Hepatocyte (in vitro differentiated cells): ENCODE results near the gene OGFOD2. TPM values are rescaled to one million over a fixed set of nuclear protein-coding genes. Genes with fewer than 3 reads are reported as not detected.

ENCODE experiments used
- DNase-seq: peaks from one replicate; pipeline ENCODE4 v3.0.0-alpha.2; 2016; ENCODE audit warnings: low spot score
- H2AFZ ChIP-seq: fragments of 200-600 bp; sonication (generic); 2 replicates; pipeline ENCODE4 v1.6.0; 2016; ENCODE audit warnings: antibody characterized with exemption, mild to moderate bottlenecking
- H3K27ac ChIP-seq: fragments of 200-600 bp; sonication (generic); 2 replicates; pipeline ENCODE4 v1.5.1; 2016; ENCODE audit warnings: mild to moderate bottlenecking
- H3K27me3 ChIP-seq: fragments of 200-600 bp; sonication (generic); 2 replicates; pipeline ENCODE4 v1.6.1; 2016
- H3K36me3 ChIP-seq: fragments of 200-600 bp; sonication (generic); replicated peaks from 2 replicates; pipeline ENCODE4 v1.5.1; 2016; ENCODE audit warnings: low read depth; ENCODE audit not compliant: insufficient read depth
- H3K4me1 ChIP-seq: fragments of 200-600 bp; sonication (generic); 2 replicates; pipeline ENCODE4 v1.5.1; 2016; ENCODE audit warnings: mild to moderate bottlenecking, moderate library complexity; ENCODE audit not compliant: insufficient read depth
- H3K4me2 ChIP-seq: fragments of 200-600 bp; sonication (generic); 2 replicates; pipeline ENCODE4 v1.6.0; 2016
- H3K4me3 ChIP-seq: fragments of 200-600 bp; sonication (generic); 2 replicates; pipeline ENCODE4 v1.5.1; 2016; ENCODE audit warnings: mild to moderate bottlenecking
- H3K79me2 ChIP-seq: fragments of 200-600 bp; sonication (generic); 2 replicates; pipeline ENCODE4 v1.6.0; 2017; ENCODE audit warnings: mild to moderate bottlenecking
- H3K9me2 ChIP-seq: fragments of 200-600 bp; sonication (generic); replicated peaks from 2 replicates; pipeline ENCODE4 v1.6.0; 2017; ENCODE audit warnings: mild to moderate bottlenecking; ENCODE audit not compliant: insufficient read depth
- H3K9me3 ChIP-seq: fragments of 200-600 bp; sonication (generic); 2 replicates; pipeline ENCODE4 v1.5.1; 2016; ENCODE audit warnings: low read depth, mild to moderate bottlenecking
- H4K20me1 ChIP-seq: fragments of 200-600 bp; sonication (generic); 2 replicates; pipeline ENCODE4 v1.6.0; 2016; ENCODE audit warnings: mild to moderate bottlenecking; ENCODE audit not compliant: insufficient read depth, poor library complexity, severe bottlenecking
- EZH2 ChIP-seq: fragments of 200-600 bp; sonication (generic); IDR thresholded peaks from 2 replicates; pipeline ENCODE4 v1.6.1; 2016; ENCODE audit warnings: antibody characterized with exemption, mild to moderate bottlenecking, borderline replicate concordance
- EZH2phosphoT487 ChIP-seq: fragments of 200-600 bp; sonication (generic); IDR thresholded peaks from one replicate; pipeline ENCODE4 v1.6.1; 2018; ENCODE audit warnings: antibody characterized with exemption, mild to moderate bottlenecking, low read depth, moderate library complexity; ENCODE audit not compliant: unreplicated experiment, severe bottlenecking
- WGBS: methylation state at CpG from one replicate; pipeline ENCODE4 v1.1.6; 2016; ENCODE audit warnings: low lambda C conversion rate; ENCODE audit errors: missing lambda C conversion rate; 5-methylcytosine and 5-hydroxymethylcytosine counted together
- polyA plus RNA-seq: library from polyadenylated mRNA; unstranded; fragments of >200 nt; fragmentation: Nextera tagmentation; extraction: Ambion mirVana; gene quantifications from 2 replicates; pipeline ENCODE4 v1.2.1, GENCODE V29; 2016
- total RNA-seq: library from RNA; depleted of rRNA; stranded (reverse); fragments of >200 nt; gene quantifications from 2 replicates; pipeline ENCODE4 v1.2.3, GENCODE V29; 2014
- TF ChIP-seq, protein P1 (sequence below): fragments of 200-600 bp; sonication (generic); IDR thresholded peaks from 2 replicates; pipeline ENCODE4 v1.5.1; 2016; ENCODE audit warnings: antibody characterized with exemption, mild to moderate bottlenecking; ENCODE audit not compliant: poor library complexity

OGFOD2 gene
- total RNA-seq (11.4 and 13.4 TPM in 2 replicates), polyA plus RNA-seq (23.9 and 26.5 TPM in 2 replicates)

DNA sequence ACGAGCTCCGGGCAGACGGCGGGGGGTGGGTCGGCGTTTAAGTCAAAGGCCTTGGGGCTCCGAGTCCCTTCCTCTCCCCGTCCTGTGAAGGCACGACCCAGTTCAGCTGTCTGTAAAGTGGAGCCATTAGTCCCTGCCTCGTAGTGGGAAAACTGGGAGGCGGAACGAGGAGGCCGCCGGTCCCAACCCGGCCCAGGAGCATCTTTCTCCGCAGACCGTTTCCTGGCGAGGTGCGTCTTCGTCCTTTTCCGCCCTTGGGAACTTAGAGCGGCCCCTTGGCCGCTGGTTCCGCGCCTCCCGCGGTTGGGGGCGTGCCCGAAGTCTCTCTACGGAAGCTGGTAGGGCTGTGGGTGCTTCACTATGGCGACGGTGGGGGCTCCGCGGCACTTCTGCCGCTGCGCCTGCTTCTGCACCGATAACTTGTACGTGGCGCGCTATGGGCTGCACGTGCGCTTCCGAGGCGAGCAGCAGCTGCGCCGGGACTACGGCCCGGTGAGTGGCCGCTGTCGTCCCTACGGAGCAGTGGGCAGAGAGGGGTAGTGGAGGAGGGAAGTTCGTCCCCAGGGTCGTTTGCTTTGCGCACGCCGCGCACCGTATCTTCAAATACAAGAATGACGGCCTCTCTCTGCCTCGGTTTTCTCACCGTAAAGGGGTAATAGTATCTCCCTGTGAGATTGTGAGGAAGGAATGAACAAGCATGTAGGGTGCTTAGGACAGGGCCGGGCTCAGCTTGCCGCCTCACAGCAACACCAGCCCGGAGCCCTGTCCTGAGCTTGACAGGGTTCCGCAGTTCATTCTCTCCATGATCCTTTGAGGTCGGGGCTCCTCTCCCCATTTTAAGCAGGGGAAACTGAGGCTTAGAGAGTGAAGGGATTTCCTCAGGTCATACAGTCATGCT, at the start of gene OGFOD2:
TSS of gene OGFOD2 (plus strand) at position 353 of the 898 bp plus-strand sequence. CDS start at position 361, 8 bp downstream.
- H3K4me3 ChIP-seq = peak within 1 kb of the TSS; percentile 67
- no peaks in the 10 kb centered on the region for H3K27me3 ChIP-seq
- under 1% methylated on average over 65 of the region's 66 CpGs for WGBS
- TF ChIP-seq EZH2 (no peak), EZH2phosphoT487 (no peak)
- TF ChIP-seq, protein P1, sequence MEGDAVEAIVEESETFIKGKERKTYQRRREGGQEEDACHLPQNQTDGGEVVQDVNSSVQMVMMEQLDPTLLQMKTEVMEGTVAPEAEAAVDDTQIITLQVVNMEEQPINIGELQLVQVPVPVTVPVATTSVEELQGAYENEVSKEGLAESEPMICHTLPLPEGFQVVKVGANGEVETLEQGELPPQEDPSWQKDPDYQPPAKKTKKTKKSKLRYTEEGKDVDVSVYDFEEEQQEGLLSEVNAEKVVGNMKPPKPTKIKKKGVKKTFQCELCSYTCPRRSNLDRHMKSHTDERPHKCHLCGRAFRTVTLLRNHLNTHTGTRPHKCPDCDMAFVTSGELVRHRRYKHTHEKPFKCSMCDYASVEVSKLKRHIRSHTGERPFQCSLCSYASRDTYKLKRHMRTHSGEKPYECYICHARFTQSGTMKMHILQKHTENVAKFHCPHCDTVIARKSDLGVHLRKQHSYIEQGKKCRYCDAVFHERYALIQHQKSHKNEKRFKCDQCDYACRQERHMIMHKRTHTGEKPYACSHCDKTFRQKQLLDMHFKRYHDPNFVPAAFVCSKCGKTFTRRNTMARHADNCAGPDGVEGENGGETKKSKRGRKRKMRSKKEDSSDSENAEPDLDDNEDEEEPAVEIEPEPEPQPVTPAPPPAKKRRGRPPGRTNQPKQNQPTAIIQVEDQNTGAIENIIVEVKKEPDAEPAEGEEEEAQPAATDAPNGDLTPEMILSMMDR = no peak
- peaks cover 24% of the 10 kb centered on the region for H3K4me1 ChIP-seq
- no peaks in the 10 kb centered on the region for H4K20me1 ChIP-seq
- peak within 1 kb of the TSS; percentile 87 for H3K4me2 ChIP-seq
- H3K27ac ChIP-seq = peak within 1 kb of the TSS; percentile 97
- no peaks in the 10 kb centered on the region for H3K36me3 ChIP-seq
- peak within 1 kb of the TSS; percentile 95 for H2AFZ ChIP-seq
- no peaks in the 10 kb centered on the region for H3K9me3 ChIP-seq
- H3K79me2 ChIP-seq = peaks cover 46% of the 10 kb centered on the region
- H3K9me2 ChIP-seq = no peaks in the 10 kb centered on the region
- DNase-seq = peak; percentile 96

DNA sequence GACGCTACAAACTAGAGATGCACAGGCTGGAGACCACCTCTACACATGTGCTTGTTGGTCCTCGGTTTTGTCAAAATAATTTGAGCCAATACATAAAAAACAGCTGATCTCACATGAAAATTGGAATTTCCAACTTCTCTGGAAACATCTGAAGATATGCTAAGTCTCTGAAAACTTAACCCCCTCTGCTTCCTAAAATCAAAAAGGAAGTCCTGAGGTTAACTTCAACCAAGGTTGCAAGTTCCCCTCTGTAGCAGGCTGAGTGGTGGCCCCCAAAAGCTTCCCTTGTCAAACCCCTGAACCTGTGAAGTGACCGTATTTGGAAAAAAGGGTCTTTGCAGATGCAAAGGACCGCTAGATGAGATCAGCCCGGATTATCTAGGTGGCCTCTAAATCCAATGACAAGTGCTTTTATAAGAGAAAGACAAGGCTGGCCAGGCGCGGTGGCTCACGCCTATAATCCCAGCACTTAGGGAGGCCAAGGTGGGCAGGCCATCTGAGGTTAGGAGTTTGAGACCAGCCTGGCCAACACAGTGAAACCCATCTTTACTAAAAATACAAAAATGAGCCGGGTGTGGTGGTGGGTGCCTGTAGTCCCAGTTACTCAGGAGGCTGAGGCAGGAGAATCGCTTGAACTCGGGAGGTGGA, 47.2 kb upstream of the OGFOD2 start:
- no peaks in the 10 kb centered on the region for H3K79me2 ChIP-seq
- no peak overlapping the region for H2AFZ ChIP-seq
- no peak overlapping the region for H3K4me2 ChIP-seq
- no peak for TF ChIP-seq EZH2phosphoT487
- no peak for TF ChIP-seq EZH2
- TF ChIP-seq, protein P1 = no peak
- no peaks in the 10 kb centered on the region for H3K27me3 ChIP-seq
- H3K4me1 ChIP-seq = no peaks in the 10 kb centered on the region
- H3K4me3 ChIP-seq = no peak overlapping the region
- no peaks in the 10 kb centered on the region for H3K9me2 ChIP-seq
- H3K27ac ChIP-seq = no peak overlapping the region
- H4K20me1 ChIP-seq = no peaks in the 10 kb centered on the region
- no peaks in the 10 kb centered on the region for H3K36me3 ChIP-seq
- DNase-seq = no peak
- WGBS = 88% methylated on average over 11 of the region's 11 CpGs
- no peaks in the 10 kb centered on the region for H3K9me3 ChIP-seq

DNA sequence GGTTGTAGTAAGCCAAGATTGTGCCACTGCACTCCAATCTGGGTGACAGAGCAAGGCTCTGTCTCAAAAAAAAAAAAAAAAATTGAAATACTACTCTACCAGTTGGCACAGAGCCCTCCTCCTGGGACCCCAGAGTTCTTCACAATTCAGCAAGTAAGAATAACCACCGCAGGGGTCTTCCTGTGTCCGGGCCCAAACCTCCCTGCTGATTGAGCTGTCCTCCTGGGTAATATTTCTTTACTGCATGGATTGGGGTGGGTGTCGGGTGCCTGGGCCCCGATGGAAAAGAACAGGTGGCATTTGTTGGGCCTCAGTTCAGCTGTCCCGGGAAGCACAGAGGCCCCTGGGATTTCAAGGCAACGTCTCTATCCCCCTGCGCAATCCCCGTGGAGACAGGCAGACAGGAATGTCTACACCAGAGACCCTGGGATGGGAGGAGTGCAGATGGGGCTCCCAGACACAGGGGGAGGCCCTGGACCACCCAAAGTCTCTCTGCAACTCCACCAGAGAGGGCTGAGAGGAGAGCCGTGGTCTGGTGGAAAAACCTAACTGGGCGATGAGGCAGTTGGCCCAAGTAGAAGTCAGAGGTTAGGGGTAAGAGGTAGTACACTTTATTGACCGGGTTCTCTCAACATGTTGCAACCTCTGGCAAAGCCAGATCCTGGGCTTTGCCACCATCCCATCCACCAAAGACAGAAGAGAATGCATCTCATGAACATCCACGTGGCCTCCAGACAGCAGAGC, 46.5 kb upstream of the OGFOD2 start:
- H4K20me1 ChIP-seq = no peaks in the 10 kb centered on the region
- no peak overlapping the region for H3K4me3 ChIP-seq
- no peak overlapping the region for H2AFZ ChIP-seq
- H3K4me1 ChIP-seq = no peaks in the 10 kb centered on the region
- H3K9me2 ChIP-seq = no peaks in the 10 kb centered on the region
- 83% methylated on average over 12 of the region's 12 CpGs for WGBS
- H3K4me2 ChIP-seq = no peak overlapping the region
- TF ChIP-seq, protein P1 = no peak
- no peak for TF ChIP-seq EZH2
- no peaks in the 10 kb centered on the region for H3K36me3 ChIP-seq
- no peak for DNase-seq
- no peaks in the 10 kb centered on the region for H3K27me3 ChIP-seq
- H3K27ac ChIP-seq = no peak overlapping the region
- H3K9me3 ChIP-seq = no peaks in the 10 kb centered on the region
- no peaks in the 10 kb centered on the region for H3K79me2 ChIP-seq
